SK-N-MC (cell line): Measurements from ENCODE around the gene MAGI1.

Experiments used
- EZH2 ChIP-seq: fragments of 200-600 bp; sonication (generic); IDR thresholded peaks from one replicate; pipeline ENCODE4 v1.6.1; 2017; ENCODE audit warnings: antibody characterized with exemption
- FOXP2 ChIP-seq: optimal IDR thresholded peaks from 2 replicates; pipeline ENCODE3; 2011; ENCODE audit warnings: mild to moderate bottlenecking, moderate library complexity; ENCODE audit not compliant: insufficient read depth; ENCODE audit errors: extremely low read length, control extremely low read depth
- POLR2AphosphoS5 ChIP-seq: IDR thresholded peaks from 2 replicates; pipeline ENCODE4 v1.6.1; 2012; ENCODE audit warnings: mild to moderate bottlenecking, low read depth, low read length, borderline replicate concordance

- TF ChIP-seq POLR2AphosphoS5 = no peak
- no peak for TF ChIP-seq EZH2
- no peak for TF ChIP-seq FOXP2
Observed at GRCh38 chr3:66019896-66020295, 18.8 kb downstream of the MAGI1 start.
